Trophoblast cell (in vitro differentiated cells and primary cell): ENCODE results near the gene LEP. TPM values are rescaled to one million over a fixed set of nuclear protein-coding genes. Genes with fewer than 3 reads are reported as not detected.
A peak's percentile ranks its signal among the peaks of the same experiment; 100 is the strongest.

Experiments used
- DNase-seq, 2 donors: peaks; one replicate each; pipeline ENCODE4 v3.0.0-alpha.2; 2016
- H2AFZ ChIP-seq: 2 replicates; pipeline ENCODE4 v1.6.1; 2013; ENCODE audit warnings: low read length, moderate library complexity, mild to moderate bottlenecking; ENCODE audit not compliant: insufficient read depth, poor library complexity
- H2AK5ac ChIP-seq: 2 replicates; pipeline ENCODE4 v1.6.1; 2013; ENCODE audit warnings: mild to moderate bottlenecking, low read length
- H2BK120ac ChIP-seq: 2 replicates; pipeline ENCODE4 v1.6.1; 2013; ENCODE audit warnings: low read length, mild to moderate bottlenecking, moderate library complexity; ENCODE audit not compliant: insufficient read depth, poor library complexity
- H2BK12ac ChIP-seq: 2 replicates; pipeline ENCODE4 v1.6.1; 2013; ENCODE audit warnings: mild to moderate bottlenecking, low read length, moderate library complexity
- H2BK5ac ChIP-seq: 2 replicates; pipeline ENCODE4 v1.6.1; 2013; ENCODE audit warnings: low read length, low read depth, moderate library complexity, mild to moderate bottlenecking; ENCODE audit not compliant: poor library complexity
- H3K14ac ChIP-seq: 2 replicates; pipeline ENCODE4 v1.6.1; 2013; ENCODE audit warnings: mild to moderate bottlenecking, low read length
- H3K18ac ChIP-seq: 2 replicates; pipeline ENCODE4 v1.6.1; 2013; ENCODE audit warnings: mild to moderate bottlenecking, low read length
- H3K23ac ChIP-seq: 2 replicates; pipeline ENCODE4 v1.6.1; 2013; ENCODE audit warnings: low read length
- H3K27ac ChIP-seq: 2 replicates; pipeline ENCODE4 v1.5.1; 2013; ENCODE audit warnings: low read depth, mild to moderate bottlenecking, inconsistent platforms, low read length, moderate library complexity
- H3K27me3 ChIP-seq: 2 replicates; pipeline ENCODE4 v1.6.1; 2013; ENCODE audit warnings: inconsistent platforms, mild to moderate bottlenecking, low read length, moderate library complexity; ENCODE audit not compliant: insufficient read depth
- H3K36me3 ChIP-seq, 2 experiments: 1 replicate in 1 of 2; 2 replicates in 1 of 2; pipeline ENCODE4 v1.6.1; 2013; ENCODE audit warnings: low read length in 2 of 2, mild to moderate bottlenecking in 2 of 2, moderate library complexity in 1 of 2; ENCODE audit not compliant: insufficient read depth in 2 of 2, control insufficient read depth in 1 of 2
- H3K4ac ChIP-seq: 2 replicates; pipeline ENCODE4 v1.6.1; 2013; ENCODE audit warnings: low read depth, mild to moderate bottlenecking, low read length, moderate library complexity
- H3K4me1 ChIP-seq, 2 experiments: 1 replicate in 1 of 2; 2 replicates in 1 of 2; pipeline ENCODE4 v1.6.1; 2013; ENCODE audit warnings: low read length in 2 of 2, mild to moderate bottlenecking in 2 of 2, moderate library complexity in 1 of 2; ENCODE audit not compliant: insufficient read depth in 2 of 2, control insufficient read depth in 1 of 2
- H3K4me2 ChIP-seq: 2 replicates; pipeline ENCODE4 v1.6.1; 2013; ENCODE audit warnings: inconsistent platforms, mild to moderate bottlenecking, low read length, moderate library complexity
- H3K4me3 ChIP-seq: 2 replicates; pipeline ENCODE4 v1.5.1; 2013; ENCODE audit warnings: mild to moderate bottlenecking, low read depth, low read length, inconsistent platforms
- H3K79me1 ChIP-seq: one replicate; pipeline ENCODE4 v1.6.1; 2013; ENCODE audit warnings: low read length
- H3K79me2 ChIP-seq: 2 replicates; pipeline ENCODE4 v1.6.1; 2013; ENCODE audit warnings: low read length, mild to moderate bottlenecking; ENCODE audit not compliant: control insufficient read depth, insufficient read depth, poor library complexity
- H3K9ac ChIP-seq: 2 replicates; pipeline ENCODE4 v1.6.1; 2013; ENCODE audit warnings: mild to moderate bottlenecking, low read length
- H3K9me3 ChIP-seq: 2 replicates; pipeline ENCODE4 v1.6.1; 2013; ENCODE audit warnings: low read depth, mild to moderate bottlenecking, control low read depth, inconsistent platforms, low read length; ENCODE audit not compliant: insufficient read depth
- H4K12ac ChIP-seq: 2 replicates; pipeline ENCODE4 v1.6.1; 2013; ENCODE audit warnings: low read depth, mild to moderate bottlenecking, low read length, moderate library complexity
- H4K8ac ChIP-seq: 2 replicates; pipeline ENCODE4 v1.6.1; 2013; ENCODE audit warnings: low read depth, mild to moderate bottlenecking, low read length, moderate library complexity
- H4K91ac ChIP-seq: one replicate; pipeline ENCODE4 v1.6.1; 2013; ENCODE audit warnings: low read depth, mild to moderate bottlenecking, low read length, moderate library complexity
- WGBS: extraction: QIAGEN DNeasy Blood & Tissue Kit; methylation state at CpG from one replicate; pipeline ENCODE4 v1.1.7; 2013; ENCODE audit warnings: missing lambda C conversion rate; ENCODE audit not compliant: insufficient read length, insufficient coverage; ENCODE audit errors: extremely low coverage; 5-methylcytosine and 5-hydroxymethylcytosine counted together
- polyA plus RNA-seq: library from polyadenylated mRNA; stranded (reverse); fragments of 200-250 nt; gene quantifications from 2 replicates; pipeline ENCODE4 v1.2.3, GENCODE V29; 2013

LEP gene
- 0.24 and 0.25 TPM in 2 replicates for polyA plus RNA-seq

DNA sequence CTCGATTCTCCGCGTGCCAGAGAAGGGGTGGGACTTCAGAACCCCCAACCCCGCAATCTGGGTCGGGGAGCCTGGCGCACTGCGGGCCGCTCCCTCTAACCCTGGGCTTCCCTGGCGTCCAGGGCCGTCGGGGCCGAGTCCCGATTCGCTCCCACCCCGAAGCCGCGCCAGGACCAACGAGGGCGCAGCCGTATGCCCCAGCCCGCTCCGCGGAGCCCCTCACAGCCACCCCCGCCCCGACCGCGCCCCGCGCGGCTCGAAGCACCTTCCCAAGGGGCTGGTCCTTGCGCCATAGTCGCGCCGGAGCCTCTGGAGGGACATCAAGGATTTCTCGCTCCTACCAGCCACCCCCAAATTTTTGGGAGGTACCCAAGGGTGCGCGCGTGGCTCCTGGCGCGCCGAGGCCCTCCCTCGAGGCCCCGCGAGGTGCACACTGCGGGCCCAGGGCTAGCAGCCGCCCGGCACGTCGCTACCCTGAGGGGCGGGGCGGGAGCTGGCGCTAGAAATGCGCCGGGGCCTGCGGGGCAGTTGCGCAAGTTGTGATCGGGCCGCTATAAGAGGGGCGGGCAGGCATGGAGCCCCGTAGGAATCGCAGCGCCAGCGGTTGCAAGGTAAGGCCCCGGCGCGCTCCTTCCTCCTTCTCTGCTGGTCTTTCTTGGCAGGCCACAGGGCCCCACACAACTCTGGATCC, at the start of gene LEP:
Gene LEP, plus strand, starts transcription at position 583 of the 691 bp plus-strand sequence. CDS start 10,741 bp downstream, outside the sequence.
- peak within 1 kb of the TSS; percentile 5 for H3K9ac ChIP-seq
- no CpG with 5 or more reads among the region's 67 CpGs for WGBS
- no peak within 1 kb of the TSS for H3K27ac ChIP-seq

DNA sequence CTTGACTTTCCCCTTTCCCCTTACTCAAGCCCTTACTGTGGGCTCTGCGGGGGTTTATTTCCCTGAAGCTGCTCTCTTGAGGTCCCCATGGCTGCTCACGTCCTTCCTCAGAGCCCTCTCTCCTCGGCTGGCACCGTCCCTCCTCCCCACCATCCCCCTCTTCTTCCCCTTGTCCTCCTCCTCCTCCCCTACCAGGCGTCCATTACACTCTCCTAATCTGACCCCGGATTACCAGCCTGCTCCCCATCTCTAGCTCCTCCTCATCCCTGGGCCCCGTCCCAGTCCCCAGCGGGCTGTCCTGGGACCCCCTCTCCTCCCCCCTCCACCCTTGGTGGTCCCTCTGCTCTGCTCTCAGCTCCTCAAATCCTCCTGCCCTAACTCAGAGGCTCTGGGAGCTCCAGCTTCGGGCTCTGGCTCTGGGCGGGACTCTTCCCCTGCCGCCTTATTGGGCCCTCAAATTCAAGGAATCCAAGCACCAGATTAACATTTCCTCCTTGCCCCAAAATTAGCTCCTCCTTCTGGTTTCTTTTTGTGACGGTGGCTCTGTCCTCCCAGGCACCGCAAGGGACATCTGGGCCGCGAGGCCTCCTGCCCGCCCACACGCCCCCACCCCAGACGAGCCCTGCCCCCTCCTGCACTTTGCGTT, 48.5 kb upstream of the LEP start:
- no peak overlapping the region for H3K9ac ChIP-seq
- peaks cover 7% of the 10 kb centered on the region for H3K9me3 ChIP-seq

More for the DNA sequence above, at the start of gene LEP:
- Histone ChIP-seq H3K79me2 (no peaks in the 10 kb centered on the region), H2AK5ac (no peak within 1 kb of the TSS), H4K8ac (no peak within 1 kb of the TSS), H3K27me3 (no peaks in the 10 kb centered on the region), H3K4me3 (peak within 1 kb of the TSS; percentile 36), H3K9me3 (peaks cover 7% of the 10 kb centered on the region), H3K23ac (no peak within 1 kb of the TSS), H3K18ac (no peak within 1 kb of the TSS), H3K4me2 (no peak within 1 kb of the TSS), H3K36me3 (no peaks in the 10 kb centered on the region), H3K14ac (no peak within 1 kb of the TSS), H3K79me1 (no peaks in the 10 kb centered on the region), H4K12ac (no peak within 1 kb of the TSS), H4K91ac (no peak within 1 kb of the TSS), H3K4ac (no peak within 1 kb of the TSS), H2BK12ac (no peak within 1 kb of the TSS), H2AFZ (no peak within 1 kb of the TSS), H3K4me1 (peaks cover 0 to 2% of the 10 kb centered on the region in 2 experiments), H2BK120ac (no peak within 1 kb of the TSS), H2BK5ac (no peak within 1 kb of the TSS)
- DNase-seq: no peak

DNA sequence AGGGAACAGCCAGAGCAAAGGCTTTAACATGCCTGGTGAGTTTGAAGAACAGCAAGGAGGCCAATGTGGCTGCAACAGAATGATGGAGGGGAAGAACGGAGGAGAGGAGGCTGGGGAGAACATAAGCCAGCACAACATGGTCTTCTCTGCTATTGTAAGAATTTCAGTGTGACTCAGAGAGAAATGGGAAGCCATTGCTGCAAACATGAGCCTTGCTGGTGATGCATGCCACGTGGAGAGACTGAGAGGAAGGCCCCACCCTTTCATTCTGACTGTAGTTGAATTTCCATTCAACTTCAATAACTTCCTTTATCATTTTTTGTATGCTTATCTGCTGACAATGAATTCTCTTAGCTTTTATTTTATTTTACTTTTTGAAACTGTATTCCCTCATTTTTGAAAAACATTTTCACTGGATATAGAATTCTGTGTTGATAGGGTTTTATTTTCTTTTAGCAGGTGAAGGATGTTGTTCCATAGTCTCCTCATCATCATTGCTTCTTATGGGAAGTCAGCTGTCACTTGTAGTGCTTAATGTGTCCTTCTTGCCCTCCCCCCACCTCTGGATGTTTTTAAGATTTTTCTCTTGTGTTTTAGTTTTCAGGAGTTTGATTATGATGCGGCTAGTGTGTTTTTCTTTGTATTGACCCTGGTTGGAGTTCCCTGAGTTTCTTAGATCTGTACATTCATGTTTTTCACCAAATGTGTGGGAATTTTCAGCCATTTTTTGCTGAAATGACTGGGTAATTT, 46.4 kb upstream of the LEP start:
- Histone ChIP-seq H2BK120ac (no peak overlapping the region), H3K27ac (no peak overlapping the region), H2AK5ac (no peak overlapping the region), H3K4me1 (no peaks in the 10 kb centered on the region), H3K4me3 (no peak overlapping the region), H3K23ac (no peak overlapping the region), H4K12ac (no peak overlapping the region), H3K4ac (no peak overlapping the region), H2AFZ (no peak overlapping the region), H2BK5ac (no peak overlapping the region), H4K8ac (no peak overlapping the region), H3K9ac (no peak overlapping the region), H3K36me3 (no peaks in the 10 kb centered on the region), H3K79me2 (no peaks in the 10 kb centered on the region), H3K14ac (no peak overlapping the region), H3K27me3 (no peaks in the 10 kb centered on the region), H3K4me2 (no peak overlapping the region), H3K9me3 (peaks cover 7% of the 10 kb centered on the region), H3K18ac (no peak overlapping the region), H3K79me1 (no peaks in the 10 kb centered on the region), H4K91ac (no peak overlapping the region), H2BK12ac (no peak overlapping the region)
- DNase-seq: no peak
- no CpG with 5 or more reads among the region's 3 CpGs for WGBS

More for the DNA sequence above, 48.5 kb upstream of the LEP start:
- Histone ChIP-seq H3K79me1 (no peaks in the 10 kb centered on the region), H3K23ac (no peak overlapping the region), H3K27ac (no peak overlapping the region), H2AK5ac (no peak overlapping the region), H3K4me1 (no peaks in the 10 kb centered on the region), H4K91ac (no peak overlapping the region), H2BK12ac (no peak overlapping the region), H3K27me3 (no peaks in the 10 kb centered on the region), H2BK120ac (no peak overlapping the region), H3K79me2 (no peaks in the 10 kb centered on the region), H2BK5ac (no peak overlapping the region), H3K4me2 (no peak overlapping the region), H3K14ac (no peak overlapping the region), H2AFZ (no peak overlapping the region), H3K4ac (no peak overlapping the region), H4K8ac (no peak overlapping the region), H3K36me3 (no peaks in the 10 kb centered on the region), H4K12ac (no peak overlapping the region), H3K18ac (no peak overlapping the region), H3K4me3 (no peak overlapping the region)
- DNase-seq: no peak
- WGBS: no CpG with 5 or more reads among the region's 19 CpGs

DNA sequence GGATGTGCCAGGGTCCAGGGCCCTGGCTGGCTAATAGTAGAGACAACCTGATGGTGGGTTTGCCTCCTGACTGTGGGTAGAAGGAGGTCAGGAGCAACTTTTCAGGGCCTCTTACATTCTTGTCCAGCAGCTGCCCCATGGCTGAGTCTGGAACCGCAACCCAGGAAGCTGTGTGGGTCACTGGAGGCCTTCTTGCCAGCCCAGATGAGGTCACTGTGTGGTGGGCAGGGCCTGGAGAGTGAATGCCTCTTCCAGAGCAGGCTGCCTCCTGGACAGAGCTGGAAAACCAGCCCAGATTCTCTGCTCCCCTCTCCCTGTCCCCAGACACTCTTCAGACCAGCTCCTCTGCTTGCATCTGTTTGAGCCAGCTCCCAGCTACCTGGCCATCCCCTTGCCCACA, 43.5 kb upstream of the LEP start:
- H4K91ac ChIP-seq: no peak overlapping the region
- H2BK12ac ChIP-seq: no peak overlapping the region
- H3K18ac ChIP-seq: no peak overlapping the region
- H3K9ac ChIP-seq: no peak overlapping the region
- H3K27me3 ChIP-seq: peaks cover 22% of the 10 kb centered on the region
- no peak overlapping the region for H4K12ac ChIP-seq
- no peak overlapping the region for H3K4ac ChIP-seq
- no peak overlapping the region for H3K14ac ChIP-seq
- peaks cover 17% of the 10 kb centered on the region for H3K9me3 ChIP-seq
- H2AK5ac ChIP-seq: no peak overlapping the region
- no peaks in the 10 kb centered on the region for H3K79me1 ChIP-seq
- no peak overlapping the region for H3K27ac ChIP-seq
- no peak overlapping the region for H3K23ac ChIP-seq
- H3K4me3 ChIP-seq: no peak overlapping the region
- H3K4me1 ChIP-seq: peaks cover 0 to 8% of the 10 kb centered on the region in 2 experiments
- H2AFZ ChIP-seq: no peak overlapping the region
- no CpG with 5 or more reads among the region's 1 CpG for WGBS
- no peak overlapping the region for H3K4me2 ChIP-seq
- H4K8ac ChIP-seq: no peak overlapping the region
- no peak overlapping the region for H2BK120ac ChIP-seq
- no peak for DNase-seq
- no peaks in the 10 kb centered on the region for H3K36me3 ChIP-seq
- no peaks in the 10 kb centered on the region for H3K79me2 ChIP-seq
- H2BK5ac ChIP-seq: no peak overlapping the region
